ENCODE measurements around the gene CBARP. TPM values are rescaled to one million over a fixed set of nuclear protein-coding genes. Genes with fewer than 3 reads are reported as not detected.

The CBARP gene
- total and polyA plus RNA-seq, 2 of the 13 experiments (the other 11 are each of a cell fraction or from before 2014, with no cell fraction given): 1.2 to 1.4 TPM

- TF ChIP-seq POGK (CRISPR knock-in tag; conservative IDR thresholded peaks at IDR 0.05) (no peak), KDM2A (CRISPR knock-in tag; IDR thresholded peaks at IDR 0.05; ENCODE audit: borderline replicate concordance, low read depth) (0 out of 2 replicates have a peak, but pooled peaks have one; percentile 29), SMYD3 (CRISPR knock-in tag; IDR thresholded peaks at IDR 0.05) (no peak), ZSCAN5A (CRISPR knock-in tag; IDR thresholded peaks at IDR 0.05; ENCODE audit: borderline replicate concordance) (no peak), RFXANK (CRISPR knock-in tag; IDR thresholded peaks at IDR 0.05) (no peak), ZNF556 (CRISPR knock-in tag; IDR thresholded peaks at IDR 0.05; ENCODE audit: borderline replicate concordance) (0 out of 2 replicates have a peak, but pooled peaks have one; percentile 23), ZBTB1 (CRISPR knock-in tag; IDR thresholded peaks at IDR 0.05; ENCODE audit: borderline replicate concordance) (no peak), KIAA2018 (CRISPR knock-in tag; IDR thresholded peaks at IDR 0.05; ENCODE audit: borderline replicate concordance) (no peak), CC2D1A (CRISPR knock-in tag; IDR thresholded peaks at IDR 0.05) (no peak), TCF7 (IDR thresholded peaks at IDR 0.05; ENCODE audit: low read depth) (no peak), HNF1B (CRISPR knock-in tag; IDR thresholded peaks at IDR 0.05) (no peak)
Observed at GRCh38 chr19:1284979-1285736, 47.4 kb upstream of the CBARP start (continued).
